ENCODE measurements around the gene NRN1L.

DNA sequence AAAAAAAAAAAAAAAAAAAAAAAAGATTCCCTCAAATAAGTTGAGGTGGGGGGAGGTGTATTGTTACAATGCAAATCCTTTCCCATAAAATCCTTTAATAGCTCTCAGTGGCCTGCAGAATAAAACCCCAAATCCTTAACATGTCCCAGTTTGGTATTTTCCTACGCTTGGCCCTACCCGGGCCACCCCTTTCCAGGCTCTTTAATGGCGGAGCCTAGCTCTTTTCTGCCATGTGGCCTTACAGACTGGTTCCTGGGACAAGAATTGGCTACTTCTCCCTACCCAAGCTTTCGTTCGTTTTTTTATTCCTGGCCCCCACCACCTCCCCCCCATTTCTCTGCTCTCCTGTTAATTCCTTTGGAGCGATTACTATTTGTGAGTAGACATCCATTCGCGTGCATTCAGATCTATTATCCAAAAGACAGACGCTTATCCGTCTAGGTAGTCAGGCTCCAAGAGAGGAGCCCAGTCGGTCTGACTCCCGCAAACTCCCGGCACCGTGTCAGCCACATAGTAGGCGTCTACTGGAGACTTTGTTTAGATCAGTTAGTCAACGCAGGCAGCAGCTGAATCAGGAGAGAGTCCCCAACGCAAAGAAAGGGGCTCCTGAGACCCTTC, 43.4 kb upstream of the NRN1L start:
- TF ChIP-seq, protein P1, sequence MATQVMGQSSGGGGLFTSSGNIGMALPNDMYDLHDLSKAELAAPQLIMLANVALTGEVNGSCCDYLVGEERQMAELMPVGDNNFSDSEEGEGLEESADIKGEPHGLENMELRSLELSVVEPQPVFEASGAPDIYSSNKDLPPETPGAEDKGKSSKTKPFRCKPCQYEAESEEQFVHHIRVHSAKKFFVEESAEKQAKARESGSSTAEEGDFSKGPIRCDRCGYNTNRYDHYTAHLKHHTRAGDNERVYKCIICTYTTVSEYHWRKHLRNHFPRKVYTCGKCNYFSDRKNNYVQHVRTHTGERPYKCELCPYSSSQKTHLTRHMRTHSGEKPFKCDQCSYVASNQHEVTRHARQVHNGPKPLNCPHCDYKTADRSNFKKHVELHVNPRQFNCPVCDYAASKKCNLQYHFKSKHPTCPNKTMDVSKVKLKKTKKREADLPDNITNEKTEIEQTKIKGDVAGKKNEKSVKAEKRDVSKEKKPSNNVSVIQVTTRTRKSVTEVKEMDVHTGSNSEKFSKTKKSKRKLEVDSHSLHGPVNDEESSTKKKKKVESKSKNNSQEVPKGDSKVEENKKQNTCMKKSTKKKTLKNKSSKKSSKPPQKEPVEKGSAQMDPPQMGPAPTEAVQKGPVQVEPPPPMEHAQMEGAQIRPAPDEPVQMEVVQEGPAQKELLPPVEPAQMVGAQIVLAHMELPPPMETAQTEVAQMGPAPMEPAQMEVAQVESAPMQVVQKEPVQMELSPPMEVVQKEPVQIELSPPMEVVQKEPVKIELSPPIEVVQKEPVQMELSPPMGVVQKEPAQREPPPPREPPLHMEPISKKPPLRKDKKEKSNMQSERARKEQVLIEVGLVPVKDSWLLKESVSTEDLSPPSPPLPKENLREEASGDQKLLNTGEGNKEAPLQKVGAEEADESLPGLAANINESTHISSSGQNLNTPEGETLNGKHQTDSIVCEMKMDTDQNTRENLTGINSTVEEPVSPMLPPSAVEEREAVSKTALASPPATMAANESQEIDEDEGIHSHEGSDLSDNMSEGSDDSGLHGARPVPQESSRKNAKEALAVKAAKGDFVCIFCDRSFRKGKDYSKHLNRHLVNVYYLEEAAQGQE (IDR thresholded peaks at IDR 0.05): no peak
- TF ChIP-seq, protein P2, sequence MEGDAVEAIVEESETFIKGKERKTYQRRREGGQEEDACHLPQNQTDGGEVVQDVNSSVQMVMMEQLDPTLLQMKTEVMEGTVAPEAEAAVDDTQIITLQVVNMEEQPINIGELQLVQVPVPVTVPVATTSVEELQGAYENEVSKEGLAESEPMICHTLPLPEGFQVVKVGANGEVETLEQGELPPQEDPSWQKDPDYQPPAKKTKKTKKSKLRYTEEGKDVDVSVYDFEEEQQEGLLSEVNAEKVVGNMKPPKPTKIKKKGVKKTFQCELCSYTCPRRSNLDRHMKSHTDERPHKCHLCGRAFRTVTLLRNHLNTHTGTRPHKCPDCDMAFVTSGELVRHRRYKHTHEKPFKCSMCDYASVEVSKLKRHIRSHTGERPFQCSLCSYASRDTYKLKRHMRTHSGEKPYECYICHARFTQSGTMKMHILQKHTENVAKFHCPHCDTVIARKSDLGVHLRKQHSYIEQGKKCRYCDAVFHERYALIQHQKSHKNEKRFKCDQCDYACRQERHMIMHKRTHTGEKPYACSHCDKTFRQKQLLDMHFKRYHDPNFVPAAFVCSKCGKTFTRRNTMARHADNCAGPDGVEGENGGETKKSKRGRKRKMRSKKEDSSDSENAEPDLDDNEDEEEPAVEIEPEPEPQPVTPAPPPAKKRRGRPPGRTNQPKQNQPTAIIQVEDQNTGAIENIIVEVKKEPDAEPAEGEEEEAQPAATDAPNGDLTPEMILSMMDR (IDR thresholded peaks at IDR 0.05; ENCODE audit: low read depth, low read length, missing input control): no peak
- TF ChIP-seq, protein P3, sequence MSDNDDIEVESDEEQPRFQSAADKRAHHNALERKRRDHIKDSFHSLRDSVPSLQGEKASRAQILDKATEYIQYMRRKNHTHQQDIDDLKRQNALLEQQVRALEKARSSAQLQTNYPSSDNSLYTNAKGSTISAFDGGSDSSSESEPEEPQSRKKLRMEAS (IDR thresholded peaks at IDR 0.05): no peak
- TF ChIP-seq RAD21 (IDR thresholded peaks at IDR 0.05) (no peak), GABPA (IDR thresholded peaks at IDR 0.05 in 1 of 2, conservative IDR thresholded peaks at IDR 0.05 in 1 of 2) (no peak), YY1 (IDR thresholded peaks at IDR 0.05) (no peak), FOXA1 (IDR thresholded peaks at IDR 0.05) (no peak)
